HEK293 (cell line): ENCODE results near the gene RBM19.

Experiments
- CTCF ChIA-PET: fragments of 350-600 bp; formaldehyde crosslinking; extraction: SDS; loops from one replicate; lab custom pipeline; 2021; ENCODE audit warnings: antibody characterized with exemption; lab: Yijun Ruan, JAX
- POLR2A ChIA-PET: fragments of 300-600 bp; formaldehyde crosslinking; extraction: SDS; loops from one replicate; lab custom pipeline; 2020; ENCODE audit warnings: antibody characterized with exemption, inconsistent platforms; lab: Yijun Ruan, JAX
- H3K27ac ChIP-seq: fragments of 200-500 bp; sonication (Bioruptor generic); 2 replicates; pipeline ENCODE4 v1.5.1; 2014; ENCODE audit warnings: low read depth, low read length, control low read depth, inconsistent platforms; ENCODE audit errors: extremely low read depth
- H3K36me3 ChIP-seq, 2 experiments: fragments of 200-500 bp in 1 of 2; sonication (Bioruptor generic) in 1 of 2; 1 replicate in 1 of 2; 2 replicates in 1 of 2; pipeline ENCODE4 v1.5.1; 2014 to 2017; ENCODE audit warnings: inconsistent platforms in 2 of 2, low read length in 2 of 2; ENCODE audit not compliant: control insufficient read depth in 2 of 2, insufficient read depth in 1 of 2
- H3K4me1 ChIP-seq: fragments of 200-500 bp; sonication (Bioruptor generic); 2 replicates; pipeline ENCODE4 v1.5.1; 2014; ENCODE audit warnings: mild to moderate bottlenecking, low read length, inconsistent platforms; ENCODE audit not compliant: control insufficient read depth, insufficient read depth
- H3K4me3 ChIP-seq: 2 replicates; pipeline ENCODE4 v1.5.1; 2011; ENCODE audit warnings: low read depth, mild to moderate bottlenecking, control low read depth, low read length, moderate library complexity
- H3K9me3 ChIP-seq: fragments of 200-500 bp; sonication (Bioruptor generic); 2 replicates; pipeline ENCODE4 v1.5.1; 2014; ENCODE audit warnings: low read depth, low read length, inconsistent platforms; ENCODE audit not compliant: control insufficient read depth, insufficient read depth
- BCL6B ChIP-seq: fragments of 450-650 bp; formaldehyde crosslinking; IDR thresholded peaks from 2 replicates; pipeline ENCODE4 v1.5.1; 2017; ENCODE audit warnings: missing biosample characterization, missing genetic modification characterization
- GFI1B ChIP-seq: fragments of 450-650 bp; formaldehyde crosslinking; IDR thresholded peaks from 2 replicates; pipeline ENCODE4 v1.5.1; 2016; ENCODE audit warnings: missing biosample characterization, missing genetic modification characterization
- GLIS1 ChIP-seq: fragments of 450-650 bp; formaldehyde crosslinking; IDR thresholded peaks from 2 replicates; pipeline ENCODE4 v1.5.1; 2016; ENCODE audit warnings: missing biosample characterization, missing genetic modification characterization
- KLF10 ChIP-seq: fragments of 450-650 bp; IDR thresholded peaks from 2 replicates; pipeline ENCODE4 v1.5.1; 2018; ENCODE audit warnings: missing biosample characterization, mild to moderate bottlenecking, missing genetic modification characterization
- KLF7 ChIP-seq: fragments of 450-650 bp; formaldehyde crosslinking; IDR thresholded peaks from 2 replicates; pipeline ENCODE4 v1.5.1; 2016; ENCODE audit warnings: missing biosample characterization, missing genetic modification characterization, borderline replicate concordance
- MYNN ChIP-seq: fragments of 450-650 bp; formaldehyde crosslinking; IDR thresholded peaks from 2 replicates; pipeline ENCODE4 v1.5.1; 2016; ENCODE audit warnings: missing biosample characterization, missing genetic modification characterization, borderline replicate concordance
- PATZ1 ChIP-seq: fragments of 450-650 bp; formaldehyde crosslinking; IDR thresholded peaks from 2 replicates; pipeline ENCODE4 v1.5.1; 2016; ENCODE audit warnings: missing biosample characterization, missing genetic modification characterization
- ZBTB8A ChIP-seq: fragments of 450-650 bp; formaldehyde crosslinking; IDR thresholded peaks from 2 replicates; pipeline ENCODE4 v1.5.1; 2016; ENCODE audit warnings: missing biosample characterization, missing genetic modification characterization
- ZFP3 ChIP-seq: fragments of 450-650 bp; formaldehyde crosslinking; IDR thresholded peaks from 2 replicates; pipeline ENCODE4 v1.5.1; 2016; ENCODE audit warnings: low read depth, missing biosample characterization, missing genetic modification characterization
- ZFP37 ChIP-seq: fragments of 450-650 bp; formaldehyde crosslinking; IDR thresholded peaks from 2 replicates; pipeline ENCODE4 v1.5.1; 2016; ENCODE audit warnings: missing biosample characterization, missing genetic modification characterization
- ZNF155 ChIP-seq: fragments of 450-650 bp; formaldehyde crosslinking; IDR thresholded peaks from 2 replicates; pipeline ENCODE4 v1.5.1; 2016; ENCODE audit warnings: missing biosample characterization, missing genetic modification characterization
- ZNF169 ChIP-seq: fragments of 450-650 bp; formaldehyde crosslinking; IDR thresholded peaks from 2 replicates; pipeline ENCODE4 v1.5.1; 2016; ENCODE audit warnings: missing biosample characterization, missing genetic modification characterization
- ZNF292 ChIP-seq: fragments of 450-650 bp; formaldehyde crosslinking; IDR thresholded peaks from 2 replicates; pipeline ENCODE4 v1.5.1; 2016; ENCODE audit warnings: low read depth, missing biosample characterization, missing genetic modification characterization, borderline replicate concordance
- ZNF311 ChIP-seq: fragments of 450-650 bp; formaldehyde crosslinking; IDR thresholded peaks from 2 replicates; pipeline ENCODE4 v1.5.1; 2017; ENCODE audit warnings: missing biosample characterization, missing genetic modification characterization, borderline replicate concordance
- ZNF404 ChIP-seq: fragments of 450-650 bp; formaldehyde crosslinking; IDR thresholded peaks from 2 replicates; pipeline ENCODE4 v1.5.1; 2017; ENCODE audit warnings: missing biosample characterization, missing genetic modification characterization
- ZNF513 ChIP-seq: fragments of 450-650 bp; IDR thresholded peaks from 2 replicates; pipeline ENCODE4 v1.5.1; 2018; ENCODE audit warnings: missing biosample characterization, missing genetic modification characterization
- ZNF555 ChIP-seq: fragments of 450-650 bp; formaldehyde crosslinking; conservative IDR thresholded peaks from 2 replicates; pipeline ENCODE4 v1.5.1; 2017; ENCODE audit warnings: missing biosample characterization, mild to moderate bottlenecking, missing genetic modification characterization, inconsistent platforms
- ZNF558 ChIP-seq: fragments of 450-650 bp; formaldehyde crosslinking; IDR thresholded peaks from 2 replicates; pipeline ENCODE4 v1.5.1; 2016; ENCODE audit warnings: missing biosample characterization, missing genetic modification characterization
- ZSCAN30 ChIP-seq: fragments of 450-650 bp; IDR thresholded peaks from 2 replicates; pipeline ENCODE4 v1.5.1; 2018; ENCODE audit warnings: missing biosample characterization, mild to moderate bottlenecking, missing genetic modification characterization, moderate library complexity
- TF ChIP-seq, protein P1 (sequence below): fragments of 450-650 bp; formaldehyde crosslinking; IDR thresholded peaks from 2 replicates; pipeline ENCODE4 v1.5.1; 2016; ENCODE audit warnings: missing biosample characterization, missing genetic modification characterization

Gene RBM19

DNA sequence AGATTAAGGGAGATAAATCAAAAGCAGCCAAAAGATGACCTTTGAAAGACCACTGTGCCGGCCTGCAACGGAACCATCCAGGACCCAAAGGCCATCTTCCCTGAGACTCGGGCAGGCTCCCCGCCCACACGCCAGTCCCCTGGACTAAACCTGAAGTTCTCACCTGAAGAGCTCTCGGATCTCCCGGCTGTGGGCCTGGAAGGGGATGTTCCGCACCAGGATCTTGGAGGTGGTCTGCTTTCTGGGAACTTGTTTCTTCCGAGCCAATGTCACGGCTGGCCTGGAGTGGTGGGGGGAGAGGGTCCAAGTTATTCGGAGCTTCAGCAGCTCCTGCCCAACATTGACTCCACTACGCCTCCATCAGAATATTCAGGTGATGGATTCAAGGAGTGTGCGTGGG is 51.3 kb downstream of the RBM19 start:
- no peaks in the 10 kb centered on the region for H3K9me3 ChIP-seq
- no peak overlapping the region for H3K4me3 ChIP-seq
- ChIA-PET CTCF (interaction anchor here (1.7 to 1.8 kb wide), 2 partner anchors 268 to 453 kb away, joined by 8 to 12 read pairs; no protein-coding TSS in a partner anchor), POLR2A (no interaction called here)
- H3K36me3 ChIP-seq: peaks cover 0 to 30% of the 10 kb centered on the region in 2 experiments; a peak in 1 of 3 replicates
- H3K4me1 ChIP-seq: no peaks in the 10 kb centered on the region
- TF ChIP-seq KLF10 (tag by site-specific recombination) (no peak), ZNF169 (tag by site-specific recombination) (no peak), GFI1B (tag by site-specific recombination) (no peak), BCL6B (tag by site-specific recombination) (no peak), PATZ1 (tag by site-specific recombination) (no peak), ZSCAN30 (tag by site-specific recombination) (no peak), KLF7 (tag by site-specific recombination) (no peak), ZNF311 (tag by site-specific recombination) (no peak), ZFP3 (no peak)
- TF ChIP-seq, protein P1, sequence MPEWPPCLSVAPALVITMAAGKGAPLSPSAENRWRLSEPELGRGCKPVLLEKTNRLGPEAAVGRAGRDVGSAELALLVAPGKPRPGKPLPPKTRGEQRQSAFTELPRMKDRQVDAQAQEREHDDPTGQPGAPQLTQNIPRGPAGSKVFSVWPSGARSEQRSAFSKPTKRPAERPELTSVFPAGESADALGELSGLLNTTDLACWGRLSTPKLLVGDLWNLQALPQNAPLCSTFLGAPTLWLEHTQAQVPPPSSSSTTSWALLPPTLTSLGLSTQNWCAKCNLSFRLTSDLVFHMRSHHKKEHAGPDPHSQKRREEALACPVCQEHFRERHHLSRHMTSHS: no peak
- no peak overlapping the region for H3K27ac ChIP-seq

DNA sequence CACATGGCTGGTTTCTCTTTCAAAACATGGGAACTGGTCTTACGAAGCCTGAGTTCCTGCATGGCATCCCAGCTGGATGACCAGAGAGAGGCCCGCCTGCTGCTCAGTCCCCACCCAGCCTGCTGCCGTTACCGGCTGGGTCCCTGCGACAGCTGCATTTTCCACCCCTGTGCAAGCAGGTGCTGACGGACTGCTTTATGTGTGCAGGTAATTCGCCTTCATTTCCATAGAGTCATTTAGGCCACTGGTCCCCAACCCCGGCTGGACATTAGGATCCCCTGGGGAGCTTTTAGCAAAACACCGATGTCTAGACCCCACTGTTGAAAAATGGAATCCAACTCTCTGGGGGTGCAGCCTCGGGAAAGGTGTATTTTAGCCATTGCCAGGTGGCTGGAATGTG is 51.9 kb downstream of the RBM19 start:
- peaks cover 0 to 34% of the 10 kb centered on the region in 2 experiments; a peak in 1 of 3 replicates for H3K36me3 ChIP-seq
- no peak for TF ChIP-seq ZNF555
- no peak for TF ChIP-seq ZFP37
- TF ChIP-seq ZBTB8A (tag by site-specific recombination): no peak
- no peak for TF ChIP-seq MYNN
- TF ChIP-seq ZNF513 (tag by site-specific recombination): no peak
- TF ChIP-seq GLIS1 (tag by site-specific recombination): no peak
- no peak for TF ChIP-seq ZNF292 (tag by site-specific recombination)
- no peak for TF ChIP-seq ZNF558 (tag by site-specific recombination)
- no peak for TF ChIP-seq ZNF155 (tag by site-specific recombination)
- TF ChIP-seq ZNF404 (tag by site-specific recombination): no peak
- H3K4me3 ChIP-seq: no peak overlapping the region
- H3K9me3 ChIP-seq: no peaks in the 10 kb centered on the region
- ChIA-PET POLR2A (no interaction called here), CTCF (interaction anchor here (0.7 to 1.8 kb wide), 3 partner anchors 267 to 626 kb away, joined by 3 to 12 read pairs (median 8); no protein-coding TSS in a partner anchor)
- no peak overlapping the region for H3K27ac ChIP-seq
- no peaks in the 10 kb centered on the region for H3K4me1 ChIP-seq
